Measurements from ENCODE around the gene C17orf107.

Gene C17orf107

DNA sequence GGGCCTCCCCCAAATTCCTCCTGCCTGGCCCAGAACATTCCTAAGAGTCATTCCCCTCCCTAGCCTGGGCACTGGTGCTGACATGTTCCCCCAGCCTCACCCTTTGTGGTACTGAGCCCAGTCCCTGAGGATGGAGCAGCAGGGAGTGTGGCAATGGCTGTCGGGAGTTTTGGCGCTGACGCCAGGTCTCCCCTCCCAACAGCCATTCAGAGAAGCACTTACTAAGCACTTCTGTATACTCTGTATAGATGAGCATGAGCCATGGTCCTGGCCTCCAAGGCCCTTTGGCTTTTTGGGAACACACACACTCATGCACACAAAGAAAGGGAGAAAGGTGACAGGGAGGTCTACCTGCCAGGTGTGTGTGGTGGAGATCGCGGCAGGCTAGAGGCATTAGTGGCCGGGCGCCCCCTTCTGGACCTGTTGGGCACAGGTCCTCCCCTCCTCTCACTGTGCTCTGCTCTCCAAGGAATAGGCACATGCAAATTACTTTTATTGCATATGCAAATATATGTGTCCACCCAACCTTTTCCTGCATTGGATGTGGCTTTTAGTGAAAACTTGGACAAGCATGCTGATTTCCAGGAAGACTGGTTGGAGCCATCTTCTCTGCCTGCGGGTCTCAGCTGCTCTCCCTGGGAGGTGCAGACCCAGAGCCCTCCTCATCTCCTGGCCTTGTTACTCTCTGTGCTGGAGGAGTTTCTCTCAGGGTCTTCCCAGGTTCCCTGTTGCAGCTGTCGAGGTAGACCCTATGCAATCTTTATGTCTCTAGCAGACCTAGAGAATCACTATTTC is 17.4 kb upstream of the C17orf107 start:
- Histone ChIP-seq H3K9ac (no peak overlapping the region), H3K9me3 (replicated peaks in 1 of 11) (no peaks in the 10 kb centered on the region), H3K27ac (no peak overlapping the region), H3K27me3 (no peaks in the 10 kb centered on the region), H3K4me2 (peak overlapping the region in 1 of 11 experiments; percentile 8; a peak in 1 of 22 replicates), H3K4me3 (no peak overlapping the region), H3K4me1 (peaks cover 24 to 46% (median 28%) of the 10 kb centered on the region in 10 experiments), H4K20me1 (peaks cover 9 to 40% (median 27%) of the 10 kb centered on the region in 11 experiments; a peak in 17 of 22 replicates), H3K36me3 (peaks cover 33 to 67% (median 44%) of the 10 kb centered on the region in 11 experiments)
- TF ChIP-seq Cebpa-rat (IDR thresholded peaks at IDR 0.05) = no peak

DNA sequence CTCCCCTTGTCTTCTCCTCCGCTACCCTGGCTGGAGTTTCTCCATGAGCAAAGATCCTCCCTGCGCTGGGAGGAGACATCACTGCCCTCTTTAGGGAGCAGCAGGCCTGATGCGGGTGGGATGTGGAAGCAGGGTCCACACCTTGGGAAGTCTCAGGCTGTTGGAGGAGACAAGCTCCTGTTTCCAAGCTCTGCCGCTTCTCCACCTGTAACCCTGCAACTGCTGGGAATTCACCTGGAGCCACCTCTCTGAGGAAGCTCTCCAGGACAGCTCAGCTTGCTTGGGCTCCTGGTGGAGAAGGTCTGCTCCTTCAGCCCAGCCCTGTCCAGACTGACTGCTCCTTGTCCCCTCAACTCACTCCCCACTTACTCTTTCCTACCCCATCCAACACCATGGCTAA is 14.8 kb upstream of the C17orf107 start:
- no peak overlapping the region for H3K4me3 ChIP-seq
- H3K4me1 ChIP-seq = peaks cover 6 to 24% (median 7%) of the 10 kb centered on the region in 10 experiments
- H3K27me3 ChIP-seq = no peaks in the 10 kb centered on the region
- no peak overlapping the region for H3K4me2 ChIP-seq
- no peaks in the 10 kb centered on the region for H3K9me3 ChIP-seq (replicated peaks in 1 of 11)
- H4K20me1 ChIP-seq = peaks cover 0 to 25% (median 9%) of the 10 kb centered on the region in 11 experiments; a peak in 12 of 22 replicates
- H3K27ac ChIP-seq = no peak overlapping the region
- peaks cover 45 to 75% (median 52%) of the 10 kb centered on the region in 11 experiments for H3K36me3 ChIP-seq
- TF ChIP-seq Cebpa-rat (IDR thresholded peaks at IDR 0.05) = no peak
- H3K9ac ChIP-seq = peak overlapping the region in 2 of 11 experiments; percentile 2 to 10; a peak in 2 of 22 replicates

DNA sequence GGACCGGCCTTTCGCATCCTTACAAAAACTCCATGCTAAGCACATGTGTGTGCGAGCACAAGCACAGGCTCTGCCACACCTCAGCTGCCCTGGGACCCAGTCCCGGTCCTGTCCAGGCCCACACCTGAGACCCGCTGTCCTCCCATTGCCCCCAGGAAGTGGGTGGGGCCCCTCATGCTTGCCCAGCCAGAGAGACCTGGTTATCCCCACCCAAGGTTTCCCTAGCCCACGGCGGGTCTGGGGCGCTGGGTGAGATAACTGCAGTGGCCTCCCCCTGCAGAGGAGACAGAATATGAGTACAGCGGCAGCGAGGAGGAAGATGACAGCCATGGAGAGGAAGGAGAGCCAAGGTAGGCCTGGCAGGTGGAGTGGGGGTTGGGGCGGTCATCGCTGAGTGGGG is 12.5 kb upstream of the C17orf107 start:
- Histone ChIP-seq H3K9me3 (replicated peaks in 1 of 11) (no peaks in the 10 kb centered on the region), H3K27ac (no peak overlapping the region), H3K36me3 (peaks cover 46 to 81% (median 63%) of the 10 kb centered on the region in 11 experiments), H3K27me3 (no peaks in the 10 kb centered on the region), H3K4me3 (no peak overlapping the region), H3K9ac (0 out of 22 replicates have a peak overlapping the region, but pooled peaks of 1 of the 11 experiments have one; percentile 14), H3K4me1 (peaks cover 0 to 10% (median 0%) of the 10 kb centered on the region in 10 experiments; a peak in 2 of 20 replicates), H3K4me2 (no peak overlapping the region), H4K20me1 (peaks cover 0 to 14% (median 1%) of the 10 kb centered on the region in 11 experiments; a peak in 8 of 22 replicates)
- no peak for TF ChIP-seq Cebpa-rat (IDR thresholded peaks at IDR 0.05)

DNA sequence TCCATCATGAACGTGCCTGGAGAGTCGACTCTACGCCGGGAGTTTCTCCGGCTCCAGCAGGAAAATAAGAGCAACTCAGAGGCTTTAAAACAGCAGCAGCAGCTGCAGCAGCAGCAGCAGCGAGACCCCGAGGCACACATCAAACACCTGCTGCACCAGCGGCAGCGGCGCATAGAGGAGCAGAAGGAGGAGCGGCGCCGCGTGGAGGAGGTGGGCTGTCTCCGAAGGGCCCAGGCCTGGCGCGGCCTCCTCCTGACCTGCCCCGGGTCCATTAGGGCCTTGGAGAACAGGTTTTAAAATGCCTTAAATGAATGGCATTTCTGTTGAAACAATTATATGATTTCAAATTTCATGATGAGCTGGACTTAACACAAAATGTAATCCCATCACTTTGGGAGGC is 11.8 kb upstream of the C17orf107 start:
- TF ChIP-seq Cebpa-rat (IDR thresholded peaks at IDR 0.05) = no peak
- no peaks in the 10 kb centered on the region for H3K27me3 ChIP-seq
- H3K4me1 ChIP-seq = peaks cover 0 to 8% (median under 1%) of the 10 kb centered on the region in 10 experiments; a peak in 5 of 20 replicates
- no peak overlapping the region for H3K4me3 ChIP-seq
- H3K36me3 ChIP-seq = peaks cover 49 to 82% (median 68%) of the 10 kb centered on the region in 11 experiments
- H3K9me3 ChIP-seq (replicated peaks in 1 of 11) = no peaks in the 10 kb centered on the region
- H3K4me2 ChIP-seq = no peak overlapping the region
- no peak overlapping the region for H3K9ac ChIP-seq
- H4K20me1 ChIP-seq = peaks cover 0 to 13% (median 0%) of the 10 kb centered on the region in 11 experiments; a peak in 3 of 22 replicates
- H3K27ac ChIP-seq = no peak overlapping the region

DNA sequence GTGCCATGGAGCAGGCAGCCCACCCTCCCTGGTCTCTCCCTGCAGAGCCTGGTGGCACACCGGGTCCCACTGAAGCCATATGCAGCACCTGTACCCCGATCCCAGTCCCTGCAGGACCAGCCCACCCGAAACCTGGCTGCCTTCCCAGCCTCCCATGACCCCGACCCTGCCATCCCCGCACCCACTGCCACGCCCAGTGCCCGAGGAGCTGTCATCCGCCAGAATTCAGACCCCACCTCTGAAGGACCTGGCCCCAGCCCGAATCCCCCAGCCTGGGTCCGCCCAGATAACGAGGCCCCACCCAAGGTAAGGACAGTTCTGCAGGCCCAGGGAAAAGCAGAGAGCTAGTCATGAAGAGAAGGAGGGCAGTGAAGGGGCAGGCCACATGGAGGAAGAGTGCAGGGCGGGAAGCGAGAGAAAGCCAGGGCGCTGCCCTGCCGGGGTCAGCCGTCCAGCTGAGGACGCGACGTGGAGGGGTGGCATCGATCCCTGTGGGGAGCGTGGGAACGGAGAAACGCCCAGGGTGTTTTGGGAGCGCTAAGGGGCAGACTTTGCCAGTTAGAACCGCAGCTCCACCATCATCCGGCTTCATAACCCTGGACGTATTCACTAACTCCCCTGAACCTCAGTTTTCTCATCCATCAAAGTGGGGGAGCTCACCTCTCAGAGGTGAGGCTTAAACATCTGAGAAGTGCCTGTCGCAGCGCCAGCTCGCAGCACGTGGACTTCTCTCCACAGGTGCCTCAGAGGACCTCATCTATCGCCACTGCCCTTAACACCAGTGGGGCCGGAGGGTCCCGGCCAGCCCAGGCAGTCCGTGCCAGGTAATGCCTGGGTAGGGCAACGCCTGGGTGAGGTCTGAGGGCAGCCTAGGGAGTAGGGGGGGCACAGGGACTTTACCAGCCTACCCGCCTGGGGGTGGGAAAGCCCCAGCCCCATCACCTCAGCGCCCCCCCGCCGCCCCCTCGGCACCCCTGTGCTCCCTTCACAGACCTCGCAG is 7.6 kb upstream of the C17orf107 start:
- no peak for TF ChIP-seq Cebpa-rat (IDR thresholded peaks at IDR 0.05)
- H3K9me3 ChIP-seq (replicated peaks in 1 of 11) = no peaks in the 10 kb centered on the region
- peaks cover 60 to 92% (median 82%) of the 10 kb centered on the region in 11 experiments for H3K36me3 ChIP-seq
- 0 out of 22 replicates have a peak overlapping the region, but pooled peaks of 1 of the 11 experiments have one; percentile 29 for H3K4me2 ChIP-seq
- no peak overlapping the region for H3K4me3 ChIP-seq
- peaks cover 0 to 40% (median 3%) of the 10 kb centered on the region in 10 experiments; a peak in 9 of 20 replicates for H3K4me1 ChIP-seq
- H3K27ac ChIP-seq = no peak overlapping the region
- H4K20me1 ChIP-seq = peaks cover 0 to 39% (median 0%) of the 10 kb centered on the region in 11 experiments; a peak in 7 of 22 replicates
- no peak overlapping the region for H3K9ac ChIP-seq
- no peaks in the 10 kb centered on the region for H3K27me3 ChIP-seq

DNA sequence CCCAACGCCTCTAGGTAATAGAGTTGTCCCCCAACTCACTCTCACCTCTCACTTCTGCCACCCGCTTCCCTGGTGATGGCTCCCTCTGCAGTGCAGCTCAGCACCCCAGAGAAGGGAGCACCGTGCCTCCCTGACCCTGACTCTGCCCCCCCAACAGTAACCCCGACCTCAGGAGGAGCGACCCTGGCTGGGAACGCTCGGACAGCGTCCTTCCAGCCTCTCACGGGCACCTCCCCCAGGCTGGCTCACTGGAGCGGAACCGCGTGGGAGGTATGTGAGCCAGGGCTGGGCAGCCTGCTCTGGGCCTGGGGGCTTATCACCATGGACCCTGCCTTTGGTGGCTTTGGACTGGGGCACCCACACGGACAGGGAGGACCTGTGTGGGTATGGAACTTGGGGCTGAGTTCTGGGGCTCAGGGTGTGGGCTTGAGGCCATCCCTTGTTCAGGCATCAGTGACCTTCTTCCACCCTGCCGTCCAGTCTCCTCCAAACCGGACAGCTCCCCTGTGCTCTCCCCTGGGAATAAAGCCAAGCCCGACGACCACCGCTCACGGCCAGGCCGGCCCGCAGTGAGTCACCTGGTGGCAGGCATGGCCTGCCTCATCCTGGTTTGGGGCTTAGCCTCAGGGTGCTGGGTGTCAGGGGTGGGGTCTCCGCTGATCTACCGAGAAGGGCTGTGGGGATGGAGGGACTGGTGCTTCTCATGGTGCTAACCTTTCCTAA is 6.7 kb upstream of the C17orf107 start:
- Histone ChIP-seq H3K36me3 (peaks cover 57 to 92% (median 82%) of the 10 kb centered on the region in 11 experiments), H3K27me3 (peaks cover 0 to 8% (median 0%) of the 10 kb centered on the region in 11 experiments; a peak in 7 of 22 replicates)
- TF ChIP-seq Cebpa-rat (IDR thresholded peaks at IDR 0.05) = no peak

DNA sequence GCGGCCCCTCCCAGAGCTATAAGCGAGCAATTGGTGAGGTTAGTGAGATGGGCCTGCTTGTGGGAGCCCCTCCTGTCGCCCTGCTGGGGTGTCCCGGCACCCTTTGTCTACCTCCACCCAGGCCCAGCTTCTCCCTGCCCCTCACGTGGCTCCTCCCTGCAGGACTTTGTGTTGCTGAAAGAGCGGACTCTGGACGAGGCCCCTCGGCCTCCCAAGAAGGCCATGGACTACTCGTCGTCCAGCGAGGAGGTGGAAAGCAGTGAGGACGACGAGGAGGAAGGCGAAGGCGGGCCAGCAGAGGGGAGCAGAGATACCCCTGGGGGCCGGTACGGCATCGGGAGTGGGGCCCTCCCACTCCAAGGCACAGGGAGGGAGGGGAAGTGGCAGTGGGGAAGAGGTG is 6.1 kb upstream of the C17orf107 start:
- no peak for TF ChIP-seq Cebpa-rat (IDR thresholded peaks at IDR 0.05)
- Histone ChIP-seq H3K36me3 (peaks cover 54 to 88% (median 79%) of the 10 kb centered on the region in 11 experiments), H4K20me1 (peaks cover 0 to 41% (median 0%) of the 10 kb centered on the region in 11 experiments; a peak in 8 of 22 replicates), H3K4me2 (no peak overlapping the region), H3K27ac (no peak overlapping the region), H3K4me3 (no peak overlapping the region), H3K9me3 (replicated peaks in 1 of 11) (no peaks in the 10 kb centered on the region), H3K27me3 (peaks cover 2 to 13% (median 3%) of the 10 kb centered on the region in 11 experiments; a peak in 20 of 22 replicates), H3K4me1 (peaks cover 0 to 48% (median 4%) of the 10 kb centered on the region in 10 experiments; a peak in 15 of 20 replicates), H3K9ac (peak overlapping the region in 2 of 11 experiments; percentile 6 to 23; a peak in 1 of 22 replicates)

More for the DNA sequence above, 6.7 kb upstream of the C17orf107 start:
- H3K4me1 ChIP-seq = peaks cover 0 to 48% (median 3%) of the 10 kb centered on the region in 10 experiments; a peak in 9 of 20 replicates
- H4K20me1 ChIP-seq = peaks cover 0 to 39% (median 0%) of the 10 kb centered on the region in 11 experiments; a peak in 7 of 22 replicates
- H3K4me2 ChIP-seq = peak overlapping the region in 1 of 11 experiments; percentile 29; a peak in 1 of 22 replicates
- no peaks in the 10 kb centered on the region for H3K9me3 ChIP-seq (replicated peaks in 1 of 11)
- H3K9ac ChIP-seq = peak overlapping the region in 2 of 11 experiments; percentile 6 to 23; a peak in 2 of 22 replicates
- H3K4me3 ChIP-seq = no peak overlapping the region
- H3K27ac ChIP-seq = no peak overlapping the region

All from BLaER1 treated with 17β-estradiol and CSF1 and Interleukin-3, amounts not matched to agents 10 nM and 100 nM (cell line).